C4-2B (cell line): ENCODE data around the gene USP7.

Experiments
- H3K27ac ChIP-seq: fragments of 450-650 bp; 2 replicates; pipeline ENCODE4 v1.5.1; 2017
- ZFX ChIP-seq: fragments of 450-650 bp; IDR thresholded peaks from 2 replicates; pipeline ENCODE4 v1.6.1; 2017
- TF ChIP-seq, protein P1 (sequence below): fragments of 450-650 bp; conservative IDR thresholded peaks from 2 replicates; pipeline ENCODE4 v1.5.1; 2017; ENCODE audit warnings: mild to moderate bottlenecking

Gene USP7

DNA sequence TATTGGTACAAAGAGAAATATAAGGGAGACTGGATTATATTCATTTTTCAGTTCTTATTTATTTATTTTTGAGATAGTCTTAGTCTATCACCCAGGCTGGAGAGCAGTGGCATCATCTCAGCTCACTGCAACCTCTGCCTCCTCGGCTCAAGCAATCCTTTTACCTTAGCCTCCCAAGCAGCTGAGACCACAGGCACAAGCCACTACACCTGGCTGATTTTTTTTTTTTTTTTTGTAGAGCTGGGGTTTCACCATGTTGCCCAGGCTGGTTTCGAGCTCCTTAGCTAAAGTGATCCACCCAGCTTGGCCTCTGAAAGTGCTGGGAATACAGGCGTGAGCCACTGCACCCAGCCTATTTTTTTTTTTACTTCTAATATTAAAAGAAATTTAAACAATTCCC lies 40.1 kb upstream of the USP7 start:
- no peak overlapping the region for H3K27ac ChIP-seq
- no peak for TF ChIP-seq ZFX
- TF ChIP-seq, protein P1, sequence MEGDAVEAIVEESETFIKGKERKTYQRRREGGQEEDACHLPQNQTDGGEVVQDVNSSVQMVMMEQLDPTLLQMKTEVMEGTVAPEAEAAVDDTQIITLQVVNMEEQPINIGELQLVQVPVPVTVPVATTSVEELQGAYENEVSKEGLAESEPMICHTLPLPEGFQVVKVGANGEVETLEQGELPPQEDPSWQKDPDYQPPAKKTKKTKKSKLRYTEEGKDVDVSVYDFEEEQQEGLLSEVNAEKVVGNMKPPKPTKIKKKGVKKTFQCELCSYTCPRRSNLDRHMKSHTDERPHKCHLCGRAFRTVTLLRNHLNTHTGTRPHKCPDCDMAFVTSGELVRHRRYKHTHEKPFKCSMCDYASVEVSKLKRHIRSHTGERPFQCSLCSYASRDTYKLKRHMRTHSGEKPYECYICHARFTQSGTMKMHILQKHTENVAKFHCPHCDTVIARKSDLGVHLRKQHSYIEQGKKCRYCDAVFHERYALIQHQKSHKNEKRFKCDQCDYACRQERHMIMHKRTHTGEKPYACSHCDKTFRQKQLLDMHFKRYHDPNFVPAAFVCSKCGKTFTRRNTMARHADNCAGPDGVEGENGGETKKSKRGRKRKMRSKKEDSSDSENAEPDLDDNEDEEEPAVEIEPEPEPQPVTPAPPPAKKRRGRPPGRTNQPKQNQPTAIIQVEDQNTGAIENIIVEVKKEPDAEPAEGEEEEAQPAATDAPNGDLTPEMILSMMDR = no peak

- H3K27ac ChIP-seq = peak overlapping the region; percentile 3; the same call in 1 of the 2 replicates
- no peak for TF ChIP-seq ZFX
- TF ChIP-seq, protein P1 = no peak
These were observed 39.6 kb upstream of the USP7 start for GRCh38 chr16:9003322-9003721.

- no peak for TF ChIP-seq ZFX
- TF ChIP-seq, protein P1 = no peak
- no peak overlapping the region for H3K27ac ChIP-seq
These were observed 38.3 kb upstream of the USP7 start for GRCh38 chr16:9002042-9002441.

- no peak overlapping the region for H3K27ac ChIP-seq
- no peak for TF ChIP-seq ZFX
- TF ChIP-seq, protein P1 = no peak
These were observed 37.0 kb upstream of the USP7 start for GRCh38 chr16:9000664-9001063.

DNA sequence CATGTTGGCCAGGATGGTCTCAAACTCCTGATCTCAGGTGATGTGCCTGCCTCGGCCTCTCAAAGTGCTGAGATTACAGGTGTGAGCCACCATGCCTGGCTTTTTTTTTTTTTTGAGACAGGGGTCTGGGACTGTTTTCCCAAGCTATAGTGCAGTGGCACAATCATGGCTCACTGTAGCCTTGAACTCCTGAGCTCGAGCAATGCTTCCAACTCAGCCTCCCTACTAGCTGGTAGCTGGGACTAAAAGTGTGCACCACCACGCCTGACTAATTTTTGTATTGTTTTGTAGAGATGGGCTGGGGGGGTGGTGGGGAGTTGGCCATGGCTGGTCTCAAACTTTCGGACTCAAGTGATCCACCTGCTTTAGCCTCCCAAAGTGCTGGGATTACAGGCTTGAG lies 36.1 kb upstream of the USP7 start:
- H3K27ac ChIP-seq = no peak overlapping the region

DNA sequence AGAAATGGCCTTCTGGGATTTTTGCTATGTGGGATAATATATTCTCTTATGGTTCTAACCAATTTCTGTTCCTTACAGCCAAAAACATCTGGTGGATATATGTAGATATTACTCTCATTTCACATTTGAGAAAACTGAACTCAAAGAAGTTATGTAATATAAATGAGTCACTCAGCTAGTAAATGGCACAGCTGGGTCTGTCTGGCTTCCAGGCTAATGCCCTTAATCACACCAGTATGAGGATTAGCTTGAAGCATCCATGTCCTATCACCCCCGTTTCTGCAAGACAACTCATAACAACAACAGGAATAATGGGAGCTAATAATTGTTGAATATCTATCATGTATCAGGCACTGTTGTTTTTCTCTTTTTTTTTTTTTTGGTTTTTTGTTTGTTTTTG lies 34.4 kb upstream of the USP7 start:
- TF ChIP-seq, protein P1 = no peak
- no peak for TF ChIP-seq ZFX
- H3K27ac ChIP-seq = no peak overlapping the region

More for the DNA sequence above, 36.1 kb upstream of the USP7 start:
- TF ChIP-seq, protein P1 = no peak

- TF ChIP-seq ZFX = no peak
- TF ChIP-seq, protein P1 = no peak
- H3K27ac ChIP-seq = no peak overlapping the region
These were observed 33.2 kb upstream of the USP7 start for GRCh38 chr16:8996891-8997290.
